CD14-positive monocyte (primary cell): ENCODE measurements around the gene WIPI1. TPM values are rescaled to one million over a fixed set of nuclear protein-coding genes. Genes with fewer than 3 reads are reported as not detected.
"Not testable (repeated sequence)": the region's sequence is repeated elsewhere in the genome, so short reads cannot be mapped to it uniquely, and the experiment has no call there.

Source experiments
- DNase-seq, 3 donors: peaks; one replicate each; pipeline ENCODE4 v3.0.0-alpha.2; 2011 to 2022
- H2AFZ ChIP-seq: 2 replicates; pipeline ENCODE4 v1.6.0; 2012; ENCODE audit warnings: mild to moderate bottlenecking, low read depth, low read length, inconsistent platforms; ENCODE audit not compliant: insufficient read depth, poor library complexity, severe bottlenecking
- H3K27ac ChIP-seq, 2 donors: 1 replicate in 1 of 2; 2 replicates in 1 of 2; pipeline ENCODE4 v1.5.1; 2012 to 2013; ENCODE audit warnings: low read length in 2 of 2, control low read depth in 1 of 2, inconsistent platforms in 1 of 2, low read depth in 1 of 2, mild to moderate bottlenecking in 1 of 2
- H3K27me3 ChIP-seq, 2 donors: one replicate each; pipeline versions ENCODE4 v1.6.0 to v1.6.1; 2011 to 2013; ENCODE audit warnings: low read length in 2 of 2; ENCODE audit not compliant: control insufficient read depth in 2 of 2, insufficient read depth in 2 of 2
- H3K36me3 ChIP-seq, 2 donors: replicated peaks in 1 of 2; 1 replicate in 1 of 2; 2 replicates in 1 of 2; pipeline versions ENCODE4 v1.5.1 to v1.6.1; 2012 to 2013; ENCODE audit warnings: low read length in 2 of 2, control low read depth in 1 of 2, inconsistent platforms in 1 of 2, mild to moderate bottlenecking in 1 of 2; ENCODE audit not compliant: insufficient read depth in 2 of 2, control insufficient read depth in 1 of 2
- H3K4me1 ChIP-seq, 2 donors: 1 replicate in 1 of 2; 2 replicates in 1 of 2; pipeline versions ENCODE4 v1.5.1 to v1.6.1; 2012 to 2013; ENCODE audit warnings: low read length in 2 of 2, control low read depth in 1 of 2, inconsistent platforms in 1 of 2, mild to moderate bottlenecking in 1 of 2, moderate library complexity in 1 of 2; ENCODE audit not compliant: insufficient read depth in 2 of 2, control insufficient read depth in 1 of 2
- H3K4me2 ChIP-seq: replicated peaks from 2 replicates; pipeline ENCODE3; 2012; ENCODE audit warnings: low read length, moderate library complexity, mild to moderate bottlenecking; ENCODE audit not compliant: poor library complexity, severe bottlenecking; ENCODE audit errors: extremely low read depth
- H3K4me3 ChIP-seq, 3 experiments: fragments of 200-600 bp in 1 of 3; sonication (generic) in 1 of 3; replicated peaks in 1 of 3; 1 replicate in 2 of 3; 2 replicates in 1 of 3; pipeline ENCODE4 v1.5.1; 2011 to 2013; ENCODE audit warnings: low read length in 3 of 3, mild to moderate bottlenecking in 3 of 3, control low read depth in 2 of 3, low read depth in 2 of 3, inconsistent platforms in 1 of 3, moderate library complexity in 1 of 3
- H3K79me2 ChIP-seq: 2 replicates; pipeline ENCODE4 v1.6.0; 2012; ENCODE audit warnings: mild to moderate bottlenecking, control low read depth, inconsistent platforms, low read length, moderate library complexity; ENCODE audit not compliant: insufficient read depth
- H3K9ac ChIP-seq: 2 replicates; pipeline ENCODE4 v1.6.0; 2017; ENCODE audit warnings: low read length, mild to moderate bottlenecking; ENCODE audit not compliant: insufficient read depth, poor library complexity, severe bottlenecking
- H3K9me3 ChIP-seq, 2 donors: replicated peaks in 1 of 2; 1 replicate in 1 of 2; 2 replicates in 1 of 2; pipeline versions ENCODE4 v1.5.1 to v1.6.1; 2012 to 2013; ENCODE audit warnings: low read length in 2 of 2, control low read depth in 1 of 2; ENCODE audit not compliant: control insufficient read depth in 1 of 2, insufficient read depth in 1 of 2
- H4K20me1 ChIP-seq: 2 replicates; pipeline ENCODE4 v1.6.0; 2012; ENCODE audit warnings: mild to moderate bottlenecking, low read length, control low read depth, moderate library complexity; ENCODE audit not compliant: insufficient read depth
- H3K27ac Mint-ChIP-seq, 7 donors: one replicate each; pipeline ENCODE4 v1.8.0; 2020; ENCODE audit warnings: mild to moderate bottlenecking in 7 of 7, mixed read lengths in 7 of 7, moderate library complexity in 6 of 7, inconsistent platforms in 2 of 7
- H3K27me3 Mint-ChIP-seq, 3 donors: one replicate each; pipeline ENCODE4 v1.8.0; 2021 to 2022; ENCODE audit warnings: low read depth in 3 of 3, mild to moderate bottlenecking in 3 of 3, mixed read lengths in 3 of 3, moderate library complexity in 3 of 3, inconsistent platforms in 1 of 3
- H3K36me3 Mint-ChIP-seq, 2 donors: one replicate each; pipeline ENCODE4 v1.8.0; 2020; ENCODE audit warnings: mixed read lengths in 2 of 2, inconsistent platforms in 1 of 2, mild to moderate bottlenecking in 1 of 2
- H3K4me1 Mint-ChIP-seq: one replicate; pipeline ENCODE4 v1.8.0; 2020; ENCODE audit warnings: mild to moderate bottlenecking, mixed read lengths
- H3K4me3 Mint-ChIP-seq, 2 donors: one replicate each; pipeline ENCODE4 v1.8.0; 2020; ENCODE audit warnings: mild to moderate bottlenecking in 2 of 2, mixed read lengths in 2 of 2, moderate library complexity in 1 of 2
- H3K9me3 Mint-ChIP-seq, 7 donors: one replicate each; pipeline ENCODE4 v1.8.0; 2020 to 2022; ENCODE audit warnings: mixed read lengths in 7 of 7, mild to moderate bottlenecking in 6 of 7, moderate library complexity in 6 of 7, inconsistent platforms in 2 of 7
- WGBS: methylation state at CpG from one replicate; pipeline ENCODE4 v1.1.5; 2013; ENCODE audit warnings: missing lambda C conversion rate; ENCODE audit not compliant: insufficient coverage; 5-methylcytosine and 5-hydroxymethylcytosine counted together
- intact Hi-C, 2 donors: fragments of 100-400 bp; cut with micrococcal nuclease; formaldehyde crosslinking; loops; one replicate each; pipeline versions ENCODE4 v1.15.0 to v1.15.1; 2023
- polyA plus RNA-seq, 3 donors: library from polyadenylated mRNA; depleted of rRNA in 1 of 3; unstranded in 2 of 3; stranded (reverse) in 1 of 3; fragments of 300-500 nt in 2 of 3; fragments of >200 nt in 1 of 3; fragmentation: Illumina TruSeq in 2 of 3; gene quantifications; 1 replicate in 2 of 3; 2 replicates in 1 of 3; pipeline ENCODE4 v1.2.3, GENCODE V29; 2012 to 2021
- TF ChIP-seq, protein P1 (sequence below): fragments of 200-600 bp; IDR thresholded peaks from one replicate; pipeline ENCODE4 v1.8.0; 2022; ENCODE audit warnings: antibody characterized with exemption, mild to moderate bottlenecking

Gene WIPI1
- polyA plus RNA-seq, 3 donors: 19.9 to 31.9 (median 22.1) TPM

GRCh38 chr17:68377771-68378267 is 79.5 kb downstream of the WIPI1 start:
- peak overlapping the region; percentile 92 to 99 (median 95) for H3K27ac Mint-ChIP-seq
- H3K4me1 Mint-ChIP-seq: peaks cover 43% of the 10 kb centered on the region
- H3K9me3 Mint-ChIP-seq: peaks cover 0 to 5% (median 0%) of the 10 kb centered on the region in 7 donors
- intact Hi-C loops: loop anchor here in 1 of 2 donors (2.0 kb wide), 1 partner anchor 65 kb away; no protein-coding TSS in a partner anchor
- Histone ChIP-seq H4K20me1 (no peaks in the 10 kb centered on the region), H3K79me2 (no peaks in the 10 kb centered on the region), H3K9ac (peak overlapping the region; percentile 47), H2AFZ (peak overlapping the region; percentile 7), H3K4me1 (peaks cover 24 to 34% of the 10 kb centered on the region in 2 donors), H3K27me3 (no peaks in the 10 kb centered on the region), H3K4me2 (peak overlapping the region; percentile 15), H3K36me3 (peaks cover 0 to 3% of the 10 kb centered on the region in 2 donors), H3K27ac (peak overlapping the region; percentile 72 to 83), H3K9me3 (no peaks in the 10 kb centered on the region), H3K4me3 (peak overlapping the region in 1 of 3 experiments; percentile 20)
- H3K27me3 Mint-ChIP-seq: peaks cover 0 to 5% (median 2%) of the 10 kb centered on the region in 3 donors
- peaks cover 31% of the 10 kb centered on the region in 2 donors for H3K36me3 Mint-ChIP-seq
- TF ChIP-seq, protein P1, sequence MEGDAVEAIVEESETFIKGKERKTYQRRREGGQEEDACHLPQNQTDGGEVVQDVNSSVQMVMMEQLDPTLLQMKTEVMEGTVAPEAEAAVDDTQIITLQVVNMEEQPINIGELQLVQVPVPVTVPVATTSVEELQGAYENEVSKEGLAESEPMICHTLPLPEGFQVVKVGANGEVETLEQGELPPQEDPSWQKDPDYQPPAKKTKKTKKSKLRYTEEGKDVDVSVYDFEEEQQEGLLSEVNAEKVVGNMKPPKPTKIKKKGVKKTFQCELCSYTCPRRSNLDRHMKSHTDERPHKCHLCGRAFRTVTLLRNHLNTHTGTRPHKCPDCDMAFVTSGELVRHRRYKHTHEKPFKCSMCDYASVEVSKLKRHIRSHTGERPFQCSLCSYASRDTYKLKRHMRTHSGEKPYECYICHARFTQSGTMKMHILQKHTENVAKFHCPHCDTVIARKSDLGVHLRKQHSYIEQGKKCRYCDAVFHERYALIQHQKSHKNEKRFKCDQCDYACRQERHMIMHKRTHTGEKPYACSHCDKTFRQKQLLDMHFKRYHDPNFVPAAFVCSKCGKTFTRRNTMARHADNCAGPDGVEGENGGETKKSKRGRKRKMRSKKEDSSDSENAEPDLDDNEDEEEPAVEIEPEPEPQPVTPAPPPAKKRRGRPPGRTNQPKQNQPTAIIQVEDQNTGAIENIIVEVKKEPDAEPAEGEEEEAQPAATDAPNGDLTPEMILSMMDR: no peak
- WGBS: 27% methylated on average over 4 of the region's 8 CpGs
- peak overlapping the region; percentile 62 to 86 for H3K4me3 Mint-ChIP-seq
- no peak for DNase-seq

- no CpG with 5 or more reads among the region's 2 CpGs for WGBS
- H3K27ac ChIP-seq, H3K4me3 Mint-ChIP-seq, H2AFZ ChIP-seq, H3K27ac Mint-ChIP-seq, H3K27me3 Mint-ChIP-seq, H3K4me3 ChIP-seq, H3K4me2 ChIP-seq, H3K79me2 ChIP-seq, H3K27me3 ChIP-seq, H3K9ac ChIP-seq, H4K20me1 ChIP-seq, H3K9me3 Mint-ChIP-seq, H3K9me3 ChIP-seq, intact Hi-C loops, DNase-seq: not testable (repeated sequence)
- Mint-ChIP-seq H3K4me1 (peaks cover 35% of the 10 kb centered on the region), H3K36me3 (peaks cover 41% of the 10 kb centered on the region in 2 donors)
- peaks cover 24 to 31% of the 10 kb centered on the region in 2 donors for H3K4me1 ChIP-seq
- peaks cover 0 to 11% of the 10 kb centered on the region in 2 donors for H3K36me3 ChIP-seq
These were observed 81.1 kb downstream of the WIPI1 start for GRCh38 chr17:68376178-68376577.
